Hepatocyte (in vitro differentiated cells): Measurements from ENCODE around the gene KRT78.

Experiments
- CTCF ChIP-seq: fragments of 200-600 bp; sonication (generic); IDR thresholded peaks from 2 replicates; pipeline ENCODE4 v1.5.1; 2016; ENCODE audit warnings: antibody characterized with exemption, mild to moderate bottlenecking; ENCODE audit not compliant: poor library complexity
- EZH2 ChIP-seq: fragments of 200-600 bp; sonication (generic); IDR thresholded peaks from 2 replicates; pipeline ENCODE4 v1.6.1; 2016; ENCODE audit warnings: antibody characterized with exemption, mild to moderate bottlenecking, borderline replicate concordance
- EZH2phosphoT487 ChIP-seq: fragments of 200-600 bp; sonication (generic); IDR thresholded peaks from one replicate; pipeline ENCODE4 v1.6.1; 2018; ENCODE audit warnings: antibody characterized with exemption, mild to moderate bottlenecking, low read depth, moderate library complexity; ENCODE audit not compliant: unreplicated experiment, severe bottlenecking

- TF ChIP-seq EZH2 (no peak), CTCF (no peak), EZH2phosphoT487 (no peak)
Measured at GRCh38 chr12:52821826-52822660, 26.8 kb downstream of the KRT78 start.
